Islet precursor cell (in vitro differentiated cells): ENCODE data around the gene ARMC10.
"Not testable (repeated sequence)": the region's sequence is repeated elsewhere in the genome, so short reads cannot be mapped to it uniquely, and the experiment has no call there.

Experiments used
- DNase-seq: peaks from one replicate; pipeline ENCODE4 v3.0.0-alpha.2; 2018

Gene ARMC10

DNA sequence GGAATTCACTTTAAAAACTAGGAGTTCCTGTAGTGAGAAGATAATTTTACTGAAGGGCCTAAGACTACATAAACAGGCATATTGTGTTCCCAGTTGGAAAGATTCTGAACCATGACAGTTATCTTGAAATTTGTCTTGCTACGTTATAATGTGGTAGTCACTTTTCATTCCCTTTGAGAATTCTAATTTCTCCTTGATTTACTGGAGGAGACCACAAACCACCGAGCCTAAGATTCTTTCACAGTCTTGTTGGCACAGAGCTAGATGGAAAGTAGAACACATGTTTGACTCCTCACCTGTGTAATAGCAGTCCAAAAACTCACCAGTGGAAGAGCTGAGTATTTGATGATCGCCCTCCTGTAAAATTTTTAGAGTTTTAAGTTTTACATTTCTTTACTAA, 4.9 kb downstream of the ARMC10 start:
- no peak for DNase-seq

DNA sequence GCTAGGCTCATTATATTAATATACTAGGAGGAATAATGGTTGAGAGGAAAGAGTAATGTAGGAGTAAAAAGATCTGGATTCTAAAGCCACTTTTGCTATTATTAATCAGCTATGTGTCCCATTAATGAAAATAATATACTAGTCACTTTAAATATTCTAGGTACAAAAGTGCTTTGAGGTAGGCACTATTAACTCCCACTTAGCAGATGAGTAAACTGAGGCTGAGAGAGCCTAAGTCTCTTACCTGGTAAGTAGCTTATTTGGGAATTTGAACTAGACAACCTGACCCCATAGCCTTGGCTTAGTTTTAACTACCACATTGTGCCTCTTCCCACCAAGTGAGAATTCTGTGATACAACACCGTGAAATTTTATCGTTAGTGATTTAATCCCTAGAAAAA, 6.0 kb downstream of the ARMC10 start:
- no peak for DNase-seq

DNA sequence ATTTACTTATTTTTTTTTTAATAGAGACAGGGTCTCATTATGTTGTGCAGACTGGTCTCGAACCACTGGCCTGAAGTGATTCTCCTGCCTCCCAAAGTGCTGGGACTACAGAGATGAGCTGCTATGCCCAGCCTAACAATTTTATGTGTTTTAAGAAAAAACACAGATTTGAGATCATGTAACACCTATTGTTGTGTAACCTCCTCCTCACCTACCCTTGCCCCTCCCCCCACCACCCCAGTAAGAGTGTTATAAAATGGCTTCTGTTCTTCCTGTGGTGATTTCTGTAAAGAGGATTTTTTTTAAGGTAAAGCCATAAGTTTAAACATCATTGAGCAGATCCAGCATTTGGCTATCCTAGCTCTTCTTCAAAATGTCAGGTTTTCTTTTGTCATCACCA, 7.6 kb downstream of the ARMC10 start:
- no peak for DNase-seq

DNA sequence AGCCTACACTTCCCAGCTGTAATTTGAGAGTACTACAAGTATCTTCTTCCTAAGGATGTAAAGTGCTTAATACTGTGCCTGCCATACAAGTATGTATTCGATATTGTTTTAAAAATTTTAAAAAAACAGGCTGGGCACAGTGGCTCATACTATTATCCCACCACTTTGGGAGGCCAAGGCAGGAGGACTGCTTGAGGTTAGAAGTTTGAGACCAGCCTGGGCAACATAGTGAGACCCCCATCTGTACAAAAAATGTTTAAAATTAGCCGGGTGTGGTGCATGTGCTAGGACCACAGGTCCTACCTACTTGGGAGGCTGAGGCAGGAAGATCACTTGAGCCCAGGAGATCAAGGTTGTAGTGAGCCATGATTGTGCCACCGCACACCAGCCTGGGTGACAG, 8.3 kb downstream of the ARMC10 start:
- no peak for DNase-seq

DNA sequence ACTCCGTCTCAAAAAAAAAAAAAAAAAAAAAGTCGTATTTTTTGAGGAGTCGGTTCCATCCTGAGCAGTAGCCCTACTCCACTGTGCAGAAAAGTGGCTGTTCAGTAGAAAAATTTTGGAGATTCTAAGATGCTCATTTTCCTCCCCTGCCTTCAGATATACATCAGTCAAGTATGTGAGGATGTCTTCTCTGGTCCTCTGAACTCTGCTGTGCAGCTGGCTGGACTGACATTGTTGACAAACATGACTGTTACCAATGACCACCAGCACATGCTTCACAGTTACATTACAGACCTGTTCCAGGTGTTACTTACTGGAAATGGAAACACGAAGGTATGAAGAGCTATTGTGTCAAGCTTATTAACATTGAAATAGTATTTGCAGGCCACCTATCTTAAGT, 17.4 kb downstream of the ARMC10 start:
- not testable (repeated sequence) for DNase-seq

DNA sequence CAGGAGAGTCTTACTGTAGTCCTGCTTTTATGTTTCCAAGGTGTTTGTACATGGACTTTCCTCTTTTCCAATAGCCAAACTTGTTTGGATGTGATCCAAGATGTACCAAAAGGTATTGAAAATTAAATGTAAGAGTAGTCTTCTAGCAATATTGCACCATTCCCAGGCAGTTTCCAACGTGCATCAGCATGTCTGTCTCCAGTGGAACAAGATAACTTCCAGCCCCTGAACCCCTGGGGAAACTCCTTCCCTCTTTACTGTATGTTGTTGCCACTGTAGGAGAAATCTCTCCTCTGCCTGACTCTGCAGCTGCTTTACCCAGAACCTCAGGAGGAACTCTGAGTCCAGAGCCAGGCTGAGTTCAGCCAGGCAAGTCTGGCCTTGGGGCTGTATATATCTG, 18.5 kb downstream of the ARMC10 start:
- DNase-seq: no peak

DNA sequence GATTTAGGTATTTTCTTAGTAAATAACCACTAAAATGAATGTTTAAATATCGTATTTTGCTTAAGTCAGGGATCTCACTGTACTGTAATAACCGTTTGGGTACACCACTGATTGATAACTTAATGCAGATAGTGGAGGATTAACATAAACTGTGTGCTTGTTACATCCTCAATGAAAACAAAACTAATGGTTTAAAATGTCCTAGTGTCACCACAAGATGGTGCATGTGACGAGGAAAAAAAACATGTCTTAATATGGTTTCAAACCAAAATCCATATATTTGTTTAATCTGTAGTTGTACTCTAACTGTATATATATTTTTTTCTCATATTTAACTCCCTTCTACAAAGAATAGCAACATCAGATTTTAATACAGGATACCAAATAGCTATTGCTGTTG, 19.2 kb downstream of the ARMC10 start:
- DNase-seq: no peak

DNA sequence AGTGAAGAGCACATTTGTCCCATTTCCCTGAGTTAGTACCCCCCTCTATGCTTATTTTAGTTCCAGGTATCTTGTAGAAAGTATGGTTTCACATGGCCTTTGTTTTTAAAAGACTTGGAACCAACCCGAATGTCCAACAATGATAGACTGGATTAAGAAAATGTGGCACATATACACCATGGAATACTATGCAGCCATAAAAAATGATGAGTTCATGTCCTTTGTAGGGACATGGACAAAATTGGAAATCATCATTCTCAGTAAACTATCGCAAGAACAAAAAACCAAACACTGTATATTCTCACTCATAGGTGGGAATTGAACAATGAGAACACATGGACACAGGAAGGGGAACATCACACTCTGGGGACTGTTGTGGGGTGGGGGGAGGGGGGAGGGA, 20.6 kb downstream of the ARMC10 start:
- not testable (repeated sequence) for DNase-seq

DNA sequence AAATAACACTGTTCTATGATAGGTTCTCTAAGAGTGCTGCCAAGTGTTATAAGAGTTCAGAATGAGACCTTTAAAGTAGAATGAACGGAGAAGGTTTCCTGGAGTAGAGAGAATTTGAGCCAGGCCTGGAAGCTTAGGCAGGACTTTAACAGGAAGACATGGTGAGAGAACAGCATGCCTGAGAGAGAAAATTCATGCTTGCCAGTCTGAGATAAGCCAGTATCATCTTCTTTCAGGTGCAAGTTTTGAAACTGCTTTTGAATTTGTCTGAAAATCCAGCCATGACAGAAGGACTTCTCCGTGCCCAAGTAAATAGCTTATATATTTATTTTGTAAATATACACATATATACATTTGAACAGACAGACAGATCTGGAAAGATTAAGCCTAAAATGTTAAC, 22.1 kb downstream of the ARMC10 start:
- no peak for DNase-seq

DNA sequence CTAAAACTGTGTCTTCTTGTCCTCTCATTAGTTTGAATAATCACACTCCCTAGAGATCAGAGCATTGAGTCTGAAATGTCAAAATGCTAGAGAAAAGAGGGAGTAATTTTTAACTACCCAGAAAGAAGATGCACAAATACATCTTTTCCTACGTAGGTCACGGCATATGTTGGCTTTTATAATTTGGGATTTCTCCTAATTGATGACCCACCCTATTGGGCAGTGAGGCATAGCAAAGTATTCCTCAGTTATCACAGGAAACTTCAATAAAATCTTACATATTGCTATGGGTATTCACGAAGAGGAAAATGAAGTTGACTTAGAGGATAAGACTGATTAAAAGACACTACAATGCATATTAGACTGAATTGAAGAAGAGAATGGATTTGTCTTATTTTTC, 25.4 kb downstream of the ARMC10 start:
- no peak for DNase-seq

DNA sequence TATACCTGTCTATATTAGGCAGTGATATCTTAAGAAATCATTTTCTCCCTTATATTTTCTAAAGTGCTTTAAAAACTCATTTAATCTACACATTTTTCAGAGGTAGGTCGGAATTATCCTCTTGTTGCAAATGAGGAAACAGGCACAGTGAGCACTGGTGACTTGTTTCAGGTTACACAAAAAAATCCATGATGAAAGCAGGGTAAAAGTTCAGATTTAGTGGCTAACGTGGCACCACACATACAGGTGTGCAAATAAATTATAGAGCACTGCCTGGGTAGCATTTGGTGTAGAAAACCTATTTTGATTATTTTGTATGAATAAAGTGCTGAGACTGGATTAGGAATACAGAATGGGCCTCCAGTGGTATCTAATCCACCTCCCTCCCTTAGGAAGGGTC, 26.6 kb downstream of the ARMC10 start:
- DNase-seq: no peak

DNA sequence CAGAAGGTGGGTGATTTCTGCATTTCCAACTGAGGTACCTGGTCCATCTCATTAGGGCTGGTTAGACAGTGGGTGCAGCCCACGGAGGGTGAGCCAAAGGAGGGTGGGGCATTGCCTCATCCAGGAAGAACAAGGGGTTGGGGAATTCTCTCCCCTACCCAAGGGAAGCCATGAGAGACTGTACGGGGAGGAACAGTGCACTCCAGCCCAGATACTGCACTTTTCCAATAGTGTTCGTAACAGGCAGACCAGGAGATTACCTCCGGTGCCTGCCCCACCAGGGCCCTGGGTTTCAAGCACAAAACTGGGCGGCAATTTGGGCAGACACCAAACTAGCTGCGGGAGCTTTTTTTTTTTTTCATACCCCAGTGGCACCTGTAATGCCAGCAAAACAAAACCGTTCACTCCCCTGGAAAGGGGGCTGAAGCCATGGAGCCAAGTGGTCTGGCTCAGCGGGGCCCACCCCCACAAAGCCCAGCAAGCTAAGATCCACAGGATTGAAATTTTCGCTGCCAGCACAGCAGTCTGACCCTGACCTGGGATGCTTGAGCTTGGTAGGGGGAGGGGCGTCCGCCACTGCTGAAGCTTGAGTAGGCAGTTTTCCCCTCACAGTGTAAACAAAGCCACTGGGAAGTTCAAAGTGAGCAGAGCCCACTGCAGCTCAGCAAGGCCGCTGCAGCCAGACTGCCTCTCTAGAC, 31.2 kb downstream of the ARMC10 start:
- peak; percentile 84 for DNase-seq

DNA sequence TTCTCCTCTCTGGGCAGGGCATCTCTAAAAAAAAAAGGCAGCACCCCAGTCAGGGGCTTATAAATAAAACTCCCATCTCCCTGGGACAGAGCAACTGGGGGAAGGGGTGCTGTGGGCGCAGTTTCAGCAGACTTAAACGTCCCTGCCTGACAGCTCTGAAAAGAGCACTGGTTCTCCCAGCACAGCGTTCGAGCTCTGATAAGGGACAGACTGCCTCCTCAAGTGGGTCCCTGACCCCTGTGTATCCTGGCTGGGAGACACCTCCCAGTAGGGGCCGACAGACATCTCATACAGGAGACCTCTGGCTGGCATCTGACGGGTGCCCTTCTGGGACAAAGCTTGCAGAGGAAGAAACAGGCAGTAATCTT, 31.7 kb downstream of the ARMC10 start:
- not testable (repeated sequence) for DNase-seq

DNA sequence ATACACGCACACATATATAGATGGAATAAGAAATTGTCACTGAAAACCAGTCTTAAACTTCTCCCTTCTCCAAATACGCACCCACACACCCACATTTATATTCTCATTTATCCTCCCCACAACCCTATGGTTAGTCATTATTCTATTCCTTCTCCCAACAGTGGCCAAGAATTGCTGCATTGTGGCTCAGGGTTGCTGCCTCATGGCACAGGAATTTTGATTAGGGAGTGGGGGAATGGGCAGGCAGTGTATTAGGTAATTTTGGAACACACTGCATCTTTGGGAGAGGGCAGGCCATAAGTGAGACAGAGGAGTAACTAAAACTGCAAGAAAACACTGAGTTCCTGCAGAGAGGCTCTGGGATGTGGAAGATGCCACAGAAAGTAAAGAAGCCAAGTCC, 38.2 kb downstream of the ARMC10 start:
- DNase-seq: peak; percentile 70

DNA sequence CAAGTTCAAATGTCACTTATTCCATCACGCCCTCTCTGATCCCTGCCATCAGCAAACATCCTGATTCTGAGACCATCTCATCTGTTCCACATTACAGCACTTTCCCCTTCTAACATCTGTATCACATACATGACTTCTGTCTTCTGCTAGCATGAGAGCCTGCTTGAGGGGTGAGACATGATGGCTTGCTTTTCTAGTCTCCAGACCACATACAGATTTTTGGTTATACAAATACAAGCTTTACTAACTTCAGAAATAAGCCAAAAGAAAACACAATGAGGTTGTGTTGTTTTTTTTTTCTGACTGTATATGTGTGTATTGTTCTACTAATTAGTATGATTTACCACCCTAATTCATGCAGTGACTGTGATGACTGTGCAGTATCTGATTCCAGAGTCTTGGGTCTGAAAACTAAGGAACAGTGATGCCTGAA, 39.7 kb downstream of the ARMC10 start:
- no peak for DNase-seq

DNA sequence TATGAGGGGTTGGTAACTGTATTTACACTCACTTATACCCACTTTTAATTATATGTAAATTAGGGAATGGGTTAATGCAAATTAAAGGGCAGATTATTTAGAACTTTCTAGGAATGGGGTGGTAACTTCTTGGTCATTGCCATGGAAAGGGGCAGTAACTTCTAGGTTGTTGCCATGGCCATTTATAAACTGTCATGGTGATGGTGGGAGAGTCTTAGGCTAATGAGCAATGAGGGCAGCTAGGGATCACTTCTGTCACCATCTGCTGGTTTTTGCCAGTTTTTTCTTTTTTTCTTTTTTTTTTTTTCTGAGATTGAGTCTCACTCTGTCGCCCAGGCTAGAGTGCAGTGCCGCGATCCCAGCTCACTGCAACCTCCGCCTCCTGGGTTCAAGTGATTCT, 40.8 kb downstream of the ARMC10 start:
- no peak for DNase-seq

DNA sequence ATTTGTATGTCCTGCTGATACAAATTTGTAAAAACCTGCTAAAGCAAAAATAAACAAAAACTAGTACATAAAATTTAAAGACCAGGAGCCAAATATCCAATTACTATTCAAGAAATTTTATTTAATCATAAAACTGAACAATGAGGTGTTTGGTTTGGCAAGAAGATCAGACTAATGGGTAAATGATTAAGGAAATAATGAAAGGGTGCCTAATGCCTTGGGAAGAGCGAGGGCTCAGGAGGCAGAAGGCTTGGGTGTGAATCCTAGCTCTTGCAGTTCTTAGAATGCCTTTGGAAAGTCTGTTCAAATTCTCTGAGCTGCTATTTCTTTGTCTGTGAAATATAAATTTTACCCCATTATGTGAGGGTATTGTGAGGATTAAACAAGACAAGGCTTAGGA, 41.6 kb downstream of the ARMC10 start:
- DNase-seq: no peak

DNA sequence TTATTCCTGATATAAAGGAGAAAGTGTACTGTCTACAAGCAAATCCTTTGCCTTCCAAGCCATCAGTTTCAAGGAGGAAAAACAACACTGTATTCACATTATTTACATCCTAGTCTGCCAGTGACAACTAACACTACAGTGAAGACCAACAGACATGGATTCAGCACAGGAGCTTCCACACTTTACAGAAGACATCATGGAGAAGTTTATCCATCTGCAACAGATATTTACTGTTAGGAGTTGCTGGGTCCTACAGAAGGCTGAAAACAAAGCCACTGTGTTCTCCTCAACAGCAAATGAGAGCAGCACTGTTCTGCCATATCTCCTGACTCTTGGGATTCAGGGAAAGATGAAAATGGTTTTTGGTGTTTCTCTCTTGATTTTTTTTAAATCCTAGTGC, 42.1 kb downstream of the ARMC10 start:
- no peak for DNase-seq

DNA sequence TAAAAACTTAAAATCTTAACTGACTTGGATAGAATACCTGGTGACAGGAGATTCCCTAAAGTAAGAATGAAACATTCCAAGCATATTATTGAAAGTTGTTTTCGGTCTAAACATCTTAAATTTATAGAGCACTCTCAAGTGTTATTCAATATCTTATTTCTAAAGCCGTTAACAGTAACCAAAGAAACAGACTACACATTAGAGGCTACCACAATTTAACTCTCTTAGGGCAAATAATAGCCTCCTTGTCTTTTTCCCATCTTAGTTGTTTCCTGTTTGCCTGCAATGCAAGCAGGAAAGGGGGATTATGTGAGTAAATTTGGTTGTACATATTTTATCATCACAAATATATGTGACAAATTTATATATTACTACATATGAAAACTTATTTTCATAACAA, 42.5 kb downstream of the ARMC10 start:
- no peak for DNase-seq

DNA sequence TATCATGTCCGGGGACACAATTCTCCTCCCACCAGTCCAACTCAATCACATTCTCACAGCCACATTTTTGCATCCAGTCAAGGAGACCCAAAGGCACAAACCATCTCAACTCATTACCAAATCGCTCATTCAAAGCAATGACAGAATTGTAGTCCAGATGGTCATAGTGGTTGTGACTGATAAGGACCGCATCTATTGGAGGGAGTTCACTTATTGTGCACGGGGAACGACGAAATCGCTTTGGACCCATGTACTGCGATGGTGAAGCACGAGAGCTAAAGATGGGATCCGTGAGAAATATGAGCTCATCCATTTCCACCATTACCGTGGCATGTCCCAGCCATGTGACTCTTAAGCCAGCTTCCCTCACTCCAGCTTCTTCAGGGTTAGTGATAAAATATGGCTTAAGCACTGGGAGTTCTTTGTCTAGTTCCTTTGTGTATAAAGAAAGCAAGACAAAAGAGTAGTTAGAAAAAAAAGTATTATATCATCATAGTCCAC, 44.9 kb downstream of the ARMC10 start:
- DNase-seq: no peak

DNA sequence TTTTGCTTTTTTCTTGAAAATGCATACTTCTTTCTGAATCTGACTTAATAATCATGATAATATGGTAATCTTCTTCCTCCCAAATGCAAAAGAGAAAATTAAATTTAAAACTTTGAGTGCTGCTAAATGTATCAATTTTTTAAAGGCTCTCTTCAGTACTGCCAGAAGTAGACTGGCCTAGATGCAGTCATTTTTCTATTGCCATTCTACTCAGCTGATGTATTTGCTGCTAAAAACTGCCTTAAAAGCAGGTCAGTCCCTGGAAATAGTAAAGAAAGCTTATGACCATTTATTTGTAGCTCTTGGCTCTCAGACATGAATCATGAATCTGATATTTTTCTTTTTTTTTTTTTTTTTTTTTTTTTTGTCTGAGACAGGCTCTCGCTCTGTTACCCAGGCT, 45.4 kb downstream of the ARMC10 start:
- no peak for DNase-seq

DNA sequence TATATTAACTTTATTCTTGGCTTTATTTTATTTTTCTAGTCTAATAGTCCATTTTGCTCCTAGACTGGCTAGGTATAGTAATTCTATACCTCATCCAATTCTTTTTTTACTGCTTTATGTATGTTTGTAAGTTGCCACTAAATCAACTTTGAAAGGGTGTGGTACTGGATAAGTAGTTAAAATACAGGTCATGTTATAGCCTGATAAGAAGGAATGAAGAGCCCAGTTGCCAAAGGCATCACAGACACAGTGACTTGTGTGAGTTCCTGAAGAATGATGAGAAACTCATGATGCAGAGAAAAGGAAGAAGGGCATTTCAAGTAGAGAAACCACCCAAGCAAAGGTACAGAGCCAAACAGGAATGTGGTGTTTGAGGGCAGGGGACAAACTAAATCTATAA, 46.7 kb downstream of the ARMC10 start:
- no peak for DNase-seq

DNA sequence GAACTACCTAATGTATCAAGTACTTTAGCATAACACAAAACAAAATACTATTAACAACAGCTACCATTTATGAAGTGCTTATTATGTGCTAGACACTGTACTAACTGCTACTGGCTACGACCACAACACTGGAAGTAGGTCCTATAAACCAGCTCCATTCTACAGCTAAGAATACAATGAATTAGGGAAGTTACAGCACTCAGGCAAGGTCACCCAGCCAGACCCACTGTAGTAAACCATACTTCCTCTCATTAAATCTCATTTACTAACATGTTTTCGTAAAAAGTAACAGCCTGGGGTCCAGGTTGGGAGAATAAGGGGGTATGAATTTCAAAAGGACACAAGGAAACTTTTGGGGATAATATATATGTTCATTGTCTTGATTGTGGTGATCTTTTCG, 48.6 kb downstream of the ARMC10 start:
- no peak for DNase-seq

DNA sequence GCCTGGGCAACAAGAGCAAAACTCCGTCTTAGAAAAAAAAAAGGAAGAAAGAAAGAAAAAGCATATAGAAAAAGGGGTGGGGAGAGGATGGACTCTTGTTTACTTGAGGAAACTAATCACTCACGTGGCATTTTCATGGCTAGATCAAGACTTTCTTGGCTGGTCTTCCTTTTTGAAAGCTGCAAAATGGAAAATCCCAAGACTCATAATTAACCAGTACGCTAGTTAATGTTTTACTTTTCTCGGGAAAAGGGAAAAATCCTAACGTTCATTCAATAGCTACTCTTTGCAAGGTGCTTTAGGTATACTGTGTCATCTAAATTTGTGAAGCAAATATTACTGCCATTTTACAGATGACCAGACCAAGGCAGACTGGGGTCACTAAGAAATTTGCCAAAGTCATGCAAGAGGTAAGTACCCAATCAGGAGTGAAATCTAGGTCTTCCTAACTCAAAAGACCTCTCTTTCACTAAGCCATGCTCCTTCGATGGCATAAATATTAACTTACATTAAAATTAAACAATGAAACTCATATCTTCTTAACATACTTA, 49.6 kb downstream of the ARMC10 start:
- no peak for DNase-seq

DNA sequence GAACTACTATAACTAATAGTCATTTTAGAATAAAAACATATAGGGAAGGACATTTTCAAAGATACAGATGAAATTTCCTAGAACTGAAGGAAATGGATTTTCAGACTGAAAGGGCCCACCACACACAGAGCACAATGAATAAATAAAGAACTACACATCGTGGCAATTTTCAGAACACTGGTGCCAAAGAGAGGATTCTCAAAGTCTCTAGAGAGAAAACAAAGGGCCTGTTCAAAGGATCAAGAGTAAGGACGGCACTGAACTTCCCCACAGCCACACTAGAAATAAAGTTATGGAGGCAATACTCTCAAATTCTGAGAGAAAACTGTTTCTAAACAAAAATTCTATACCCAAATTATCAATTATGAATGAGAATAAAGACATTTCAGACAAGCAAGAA, 52.1 kb downstream of the ARMC10 start:
- no peak for DNase-seq
